Stomach smooth muscle (tissue), 2 donors: ENCODE data around the gene SIMC1.

ENCODE experiments used
- H3K27ac ChIP-seq: one replicate; pipeline ENCODE4 v1.7.0; 2013; ENCODE audit warnings: mild to moderate bottlenecking, low read length, inconsistent platforms
- H3K27me3 ChIP-seq, 2 donors: one replicate each; pipeline ENCODE4 v1.7.0; 2013; ENCODE audit warnings: low read length in 2 of 2; ENCODE audit not compliant: insufficient read depth in 2 of 2, control insufficient read depth in 1 of 2
- H3K36me3 ChIP-seq, 2 donors: one replicate each; pipeline ENCODE4 v1.7.0; 2013; ENCODE audit warnings: low read length in 2 of 2; ENCODE audit not compliant: control insufficient read depth in 2 of 2, insufficient read depth in 2 of 2
- H3K4me1 ChIP-seq: one replicate; pipeline ENCODE4 v1.7.0; 2013; ENCODE audit warnings: low read length; ENCODE audit not compliant: control insufficient read depth, insufficient read depth
- H3K4me3 ChIP-seq, 2 donors: one replicate each; pipeline ENCODE4 v1.7.0; 2013; ENCODE audit warnings: low read length in 2 of 2
- H3K9ac ChIP-seq, 2 donors: one replicate each; pipeline ENCODE4 v1.7.0; 2013; ENCODE audit warnings: low read length in 2 of 2, mild to moderate bottlenecking in 1 of 2
- H3K9me3 ChIP-seq, 2 donors: one replicate each; pipeline ENCODE4 v1.7.0; 2013; ENCODE audit warnings: low read length in 2 of 2; ENCODE audit not compliant: control insufficient read depth in 2 of 2
- donor health status: healthy.
- donor health status: Pancreatic carcinoma.

SIMC1 gene

GRCh38 chr5:176389135-176390123 is 151.2 kb downstream of the SIMC1 start:
- Histone ChIP-seq H3K9ac (peak overlapping the region; percentile 96 to 97), H3K36me3 (peaks cover 38 to 42% of the 10 kb centered on the region in 2 donors), H3K27ac (peak overlapping the region; percentile 99), H3K27me3 (no peaks in the 10 kb centered on the region), H3K4me1 (peaks cover 18% of the 10 kb centered on the region), H3K4me3 (peak overlapping the region; percentile 98 to 99), H3K9me3 (no peaks in the 10 kb centered on the region)

DNA sequence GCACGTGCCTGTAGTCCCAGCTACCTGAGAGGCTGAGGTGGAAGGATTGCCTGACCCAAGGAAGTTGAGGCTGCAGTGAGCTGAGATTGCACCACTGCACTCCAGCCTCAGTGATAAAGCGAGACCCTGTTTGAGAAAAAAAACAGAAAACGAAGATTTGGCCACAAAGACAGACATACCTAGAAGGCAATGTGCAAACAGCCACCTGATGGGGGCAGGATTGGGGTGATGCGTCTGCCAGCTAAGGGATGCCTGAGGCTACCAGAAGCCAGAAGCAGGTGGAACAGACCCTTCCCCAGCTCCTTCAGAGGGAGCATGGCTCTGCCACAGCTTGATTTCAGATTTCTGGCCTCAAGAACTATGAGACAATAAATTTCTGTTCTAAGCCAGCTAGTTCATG is 153.3 kb downstream of the SIMC1 start:
- Histone ChIP-seq H3K27ac (no peak overlapping the region), H3K36me3 (peaks cover 36 to 40% of the 10 kb centered on the region in 2 donors), H3K4me1 (peaks cover 18% of the 10 kb centered on the region), H3K27me3 (no peaks in the 10 kb centered on the region), H3K4me3 (no peak overlapping the region), H3K9me3 (no peaks in the 10 kb centered on the region), H3K9ac (no peak overlapping the region)

DNA sequence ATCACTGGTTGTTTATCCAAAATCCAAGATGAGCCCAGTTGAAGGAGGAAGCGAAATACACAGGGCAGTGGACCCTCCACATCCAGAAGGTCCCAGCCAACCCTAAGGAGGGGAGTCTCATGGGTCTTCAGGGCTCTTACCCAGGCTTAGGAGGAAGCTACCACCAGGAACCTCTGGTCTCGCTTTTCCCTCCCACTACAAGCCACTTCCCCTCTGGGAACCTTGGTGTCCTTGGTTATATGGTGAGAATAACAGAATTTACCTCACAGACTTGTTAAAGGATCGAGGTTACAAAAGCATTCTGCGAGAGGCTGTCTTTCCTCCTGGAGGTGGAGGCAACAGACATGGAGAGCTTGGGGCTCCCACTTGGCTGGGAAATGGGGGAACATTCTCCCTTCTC is 153.8 kb downstream of the SIMC1 start:
- H3K4me3 ChIP-seq = no peak overlapping the region
- H3K36me3 ChIP-seq = peaks cover 36 to 44% of the 10 kb centered on the region in 2 donors
- no peaks in the 10 kb centered on the region for H3K27me3 ChIP-seq
- no peak overlapping the region for H3K27ac ChIP-seq
- peaks cover 18% of the 10 kb centered on the region for H3K4me1 ChIP-seq
- H3K9me3 ChIP-seq = no peaks in the 10 kb centered on the region
- no peak overlapping the region for H3K9ac ChIP-seq

- Histone ChIP-seq H3K27me3 (no peaks in the 10 kb centered on the region), H3K36me3 (peaks cover 37 to 45% of the 10 kb centered on the region in 2 donors), H3K9me3 (no peaks in the 10 kb centered on the region), H3K27ac (no peak overlapping the region), H3K4me3 (no peak overlapping the region), H3K9ac (no peak overlapping the region), H3K4me1 (peaks cover 15% of the 10 kb centered on the region)
Measured at GRCh38 chr5:176392526-176392925, 154.3 kb downstream of the SIMC1 start.

- Histone ChIP-seq H3K9ac (no peak overlapping the region), H3K27me3 (no peaks in the 10 kb centered on the region), H3K27ac (no peak overlapping the region), H3K4me3 (no peak overlapping the region), H3K9me3 (no peaks in the 10 kb centered on the region), H3K36me3 (peaks cover 37 to 45% of the 10 kb centered on the region in 2 donors), H3K4me1 (peaks cover 6% of the 10 kb centered on the region)
Measured at GRCh38 chr5:176394096-176394495, 155.9 kb downstream of the SIMC1 start.

DNA sequence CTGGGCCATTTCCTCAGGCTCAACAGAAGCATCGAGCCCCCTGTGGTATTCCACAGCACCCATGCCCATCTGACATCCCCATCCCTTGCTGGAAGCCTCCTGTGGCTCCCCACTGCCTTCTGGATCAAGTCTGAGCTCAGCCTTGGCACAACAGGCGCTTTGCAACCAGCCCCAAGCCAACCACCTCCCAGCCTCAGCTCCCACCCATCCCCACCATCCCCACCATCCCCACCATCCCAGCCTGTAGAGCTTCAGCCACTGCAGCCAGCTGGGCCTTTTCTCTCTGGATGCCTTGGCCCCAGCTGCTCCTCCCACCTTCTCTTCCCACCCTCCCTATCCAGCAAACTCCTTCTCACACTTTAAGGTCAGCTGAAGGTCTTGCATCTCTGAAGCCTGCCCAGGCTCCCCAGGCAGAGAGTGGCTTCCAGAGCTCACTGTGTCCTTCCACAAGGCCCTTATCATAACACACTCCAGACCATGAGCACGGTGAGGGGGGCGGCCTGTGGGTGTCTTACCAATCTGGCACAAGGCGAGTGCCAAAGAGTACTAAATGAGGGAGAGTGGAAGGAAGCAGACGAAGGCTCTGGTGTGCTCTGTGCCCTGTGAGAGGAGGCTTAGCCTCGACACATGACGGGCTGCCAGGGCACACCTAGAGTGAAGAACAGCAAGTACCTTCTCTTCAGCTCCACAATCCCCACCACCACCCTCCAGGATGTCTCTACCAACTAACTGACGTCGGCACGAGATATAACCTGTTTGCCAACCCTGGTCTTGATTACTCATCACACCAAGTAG is 156.9 kb downstream of the SIMC1 start:
- peaks cover 37 to 45% of the 10 kb centered on the region in 2 donors for H3K36me3 ChIP-seq
- no peak overlapping the region for H3K9ac ChIP-seq
- no peaks in the 10 kb centered on the region for H3K9me3 ChIP-seq
- H3K4me3 ChIP-seq = no peak overlapping the region
- no peaks in the 10 kb centered on the region for H3K27me3 ChIP-seq
- no peaks in the 10 kb centered on the region for H3K4me1 ChIP-seq
- no peak overlapping the region for H3K27ac ChIP-seq
